ENCODE measurements around the gene RINT1.

- TF ChIP-seq RXRA (IDR thresholded peaks at IDR 0.05; ENCODE audit: borderline replicate concordance, low read depth) = no peak
- TF ChIP-seq, protein P1, sequence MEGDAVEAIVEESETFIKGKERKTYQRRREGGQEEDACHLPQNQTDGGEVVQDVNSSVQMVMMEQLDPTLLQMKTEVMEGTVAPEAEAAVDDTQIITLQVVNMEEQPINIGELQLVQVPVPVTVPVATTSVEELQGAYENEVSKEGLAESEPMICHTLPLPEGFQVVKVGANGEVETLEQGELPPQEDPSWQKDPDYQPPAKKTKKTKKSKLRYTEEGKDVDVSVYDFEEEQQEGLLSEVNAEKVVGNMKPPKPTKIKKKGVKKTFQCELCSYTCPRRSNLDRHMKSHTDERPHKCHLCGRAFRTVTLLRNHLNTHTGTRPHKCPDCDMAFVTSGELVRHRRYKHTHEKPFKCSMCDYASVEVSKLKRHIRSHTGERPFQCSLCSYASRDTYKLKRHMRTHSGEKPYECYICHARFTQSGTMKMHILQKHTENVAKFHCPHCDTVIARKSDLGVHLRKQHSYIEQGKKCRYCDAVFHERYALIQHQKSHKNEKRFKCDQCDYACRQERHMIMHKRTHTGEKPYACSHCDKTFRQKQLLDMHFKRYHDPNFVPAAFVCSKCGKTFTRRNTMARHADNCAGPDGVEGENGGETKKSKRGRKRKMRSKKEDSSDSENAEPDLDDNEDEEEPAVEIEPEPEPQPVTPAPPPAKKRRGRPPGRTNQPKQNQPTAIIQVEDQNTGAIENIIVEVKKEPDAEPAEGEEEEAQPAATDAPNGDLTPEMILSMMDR (IDR thresholded peaks at IDR 0.05) = no peak
- TF ChIP-seq SMC3 (IDR thresholded peaks at IDR 0.05; ENCODE audit: low read depth, low read length) = no peak
- no peak for TF ChIP-seq ZBTB33 (IDR thresholded peaks at IDR 0.05; ENCODE audit: borderline replicate concordance, low read depth)
Observed at GRCh38 chr7:105530126-105530525, 1.9 kb upstream of the RINT1 start.
